Lower leg skin (tissue), 4 donors: ENCODE results near the gene TP53. TPM values are rescaled to one million over a fixed set of nuclear protein-coding genes. Genes with fewer than 3 reads are reported as not detected.
"Not testable (repeated sequence)": the region's sequence is repeated elsewhere in the genome, so short reads cannot be mapped to it uniquely, and the experiment has no call there.

Experiments used
- DNase-seq, 2 donors: peaks; one replicate each; pipeline ENCODE4 v3.0.0-alpha.2; 2019; ENCODE audit warnings: low spot score in 2 of 2
- H3K4me3 ChIP-seq: fragments of 200-600 bp; sonication (generic); 2 replicates; pipeline ENCODE4 v1.5.1; 2017; ENCODE audit warnings: mild to moderate bottlenecking, low read depth; ENCODE audit not compliant: poor library complexity, severe bottlenecking
- CTCF ChIP-seq, 3 donors: fragments of 450-650 bp; IDR thresholded peaks; one replicate each; pipeline ENCODE4 v1.5.1; 2016; ENCODE audit warnings: antibody characterized with exemption in 3 of 3, mild to moderate bottlenecking in 3 of 3, moderate library complexity in 2 of 3
- POLR2A ChIP-seq, 2 donors: fragments of 450-650 bp; IDR thresholded peaks; one replicate each; pipeline ENCODE4 v1.6.1; 2016 to 2017; ENCODE audit warnings: antibody characterized with exemption in 2 of 2, mild to moderate bottlenecking in 1 of 2, moderate library complexity in 1 of 2
- WGBS, 2 donors: methylation state at CpG; one replicate each; pipeline ENCODE4 v1.1.5; 2018; 5-methylcytosine and 5-hydroxymethylcytosine counted together
- intact Hi-C: fragments of 100-400 bp; cut with DNase I; formaldehyde crosslinking; loops from one replicate; pipeline ENCODE4 v1.15.0; 2023; ENCODE audit warnings: low total_unique reads
- total RNA-seq, 4 donors: library from RNA; depleted of rRNA; stranded (reverse); fragments of >200 nt; gene quantifications; one replicate each; pipeline ENCODE4 v1.1.0, GENCODE V29; 2016

The TP53 gene
- total RNA-seq, 4 donors from 2014 or later: 42.8 to 57.3 (median 50.8) TPM

- WGBS, 2 donors: 75 to 77% methylated on average over 4 of the region's 4 CpGs
- DNase-seq: no peak
- H3K4me3 ChIP-seq: no peak overlapping the region
- intact Hi-C loops: no loop called here
- TF ChIP-seq CTCF (IDR thresholded peaks at IDR 0.05) (no peak), POLR2A (IDR thresholded peaks at IDR 0.05) (no peak)
Observed at GRCh38 chr17:7647018-7647417, 40.3 kb downstream of the TP53 start.

- no peak for TF ChIP-seq CTCF (IDR thresholded peaks at IDR 0.05)
- TF ChIP-seq POLR2A (IDR thresholded peaks at IDR 0.05): no peak
- H3K4me3 ChIP-seq: no peak overlapping the region
- WGBS, 2 donors: 78 to 79% methylated on average over 8 to 9 of the region's 9 CpGs
- no peak for DNase-seq
- intact Hi-C loops: no loop called here
Observed at GRCh38 chr17:7646457-7646856, 40.8 kb downstream of the TP53 start.

- intact Hi-C loops: no loop called here
- WGBS, 2 donors: 85 to 88% methylated on average over 4 of the region's 4 CpGs
- TF ChIP-seq POLR2A (IDR thresholded peaks at IDR 0.05) (no peak), CTCF (IDR thresholded peaks at IDR 0.05) (no peak)
- no peak overlapping the region for H3K4me3 ChIP-seq
- DNase-seq: no peak
Observed at GRCh38 chr17:7644775-7645174, 42.5 kb downstream of the TP53 start.

- H3K4me3 ChIP-seq, DNase-seq, intact Hi-C loops: not testable (repeated sequence)
- WGBS, 2 donors: 63 to 67% methylated on average over 7 of the region's 7 CpGs
Observed at GRCh38 chr17:7641635-7642034, 45.7 kb downstream of the TP53 start.

- H3K4me3 ChIP-seq: no peak overlapping the region
- 92 to 97% methylated on average over 17 to 24 of the region's 26 CpGs for WGBS, 2 donors
- no peak for DNase-seq
- intact Hi-C loops: no loop called here
- TF ChIP-seq CTCF (IDR thresholded peaks at IDR 0.05) (no peak), POLR2A (IDR thresholded peaks at IDR 0.05) (no peak)
Observed at GRCh38 chr17:7640783-7641182, 46.5 kb downstream of the TP53 start.

- no peak for TF ChIP-seq CTCF (IDR thresholded peaks at IDR 0.05)
- no peak for TF ChIP-seq POLR2A (IDR thresholded peaks at IDR 0.05)
- intact Hi-C loops: no loop called here
- DNase-seq: no peak
- WGBS, 2 donors: 62 to 67% methylated on average over 5 of the region's 5 CpGs
- H3K4me3 ChIP-seq: no peak overlapping the region
Observed at GRCh38 chr17:7636163-7636562, 51.1 kb downstream of the TP53 start.
